ENCODE data around the gene PPP1R14B. TPM values are rescaled to one million over a fixed set of nuclear protein-coding genes. Genes with fewer than 3 reads are reported as not detected.

Gene PPP1R14B
- total and polyA plus RNA-seq, 2 of the 13 experiments (the other 11 are each of a cell fraction or from before 2014, with no cell fraction given): 110 to 148 TPM

GRCh38 chr11:64207256-64208085 lies 39.3 kb downstream of the PPP1R14B start:
- WGBS (ENCODE audit: low lambda C conversion rate): 86% methylated on average over 18 of the region's 30 CpGs
- POLR2A ChIA-PET: interaction anchor here (1.4 kb wide), 1 partner anchor 62 kb away, joined by 5 read pairs; no protein-coding TSS in a partner anchor
- Histone ChIP-seq H4K20me1 (ENCODE audit: insufficient read depth, low read length) (0 out of 2 replicates have a peak, but pooled peaks cover 2% of the 10 kb centered on the region), H3K4me1 (ENCODE audit: insufficient read depth, low read length) (peaks cover 17% of the 10 kb centered on the region), H3K27ac (ENCODE audit: extremely low read length, insufficient read depth, low read length) (no peak overlapping the region), H3K27me3 (ENCODE audit: control insufficient read depth in 1 of 2, insufficient read depth in 2 of 2, low read length in 2 of 2) (peaks cover 0 to 1% of the 10 kb centered on the region in 2 experiments; a peak in 1 of 5 replicates), H3K4me2 (ENCODE audit: low read depth, low read length) (no peak overlapping the region), H3K9ac (ENCODE audit: insufficient read depth, low read depth, low read length) (no peak overlapping the region), H3K9me3 (ENCODE audit: low read length) (no peaks in the 10 kb centered on the region), H3K4me3 (replicated peaks in 1 of 3; ENCODE audit: insufficient read depth in 1 of 3, low read depth in 2 of 3, low read length in 3 of 3) (no peak overlapping the region), H3K36me3 (replicated peaks in 1 of 2; ENCODE audit: control insufficient read depth in 1 of 2, insufficient read depth in 2 of 2, low read length in 2 of 2) (peaks cover 19% of the 10 kb centered on the region in 2 experiments; a peak in 4 of 5 replicates), H3K79me2 (ENCODE audit: insufficient read depth, low read length) (no peaks in the 10 kb centered on the region), H2AFZ (ENCODE audit: low read length) (no peak overlapping the region)
- no TSS peak for BruUV-seq (replicated peaks)
- no peak for TF ChIP-seq KLF6 (CRISPR knock-in tag; IDR thresholded peaks at IDR 0.05)
- 0 out of 4 replicates have a peak, but pooled peaks of 1 of the 2 experiments have one; percentile 2 for TF ChIP-seq POLR2A (IDR thresholded peaks at IDR 0.05; ENCODE audit: insufficient read depth in 1 of 2, low read depth in 2 of 2, low read length in 2 of 2)
- no peak for TF ChIP-seq ESRRA (CRISPR knock-in tag; IDR thresholded peaks at IDR 0.05; ENCODE audit: low read depth)
- no peak for TF ChIP-seq PRDM15 (CRISPR knock-in tag; IDR thresholded peaks at IDR 0.05)
- TF ChIP-seq ZNF30 (CRISPR knock-in tag; IDR thresholded peaks at IDR 0.05): no peak
- no peak for TF ChIP-seq ZBTB14 (CRISPR knock-in tag; IDR thresholded peaks at IDR 0.05)
- no peak for TF ChIP-seq CSRNP1 (CRISPR knock-in tag; IDR thresholded peaks at IDR 0.05)
- TF ChIP-seq ZNF230 (CRISPR knock-in tag; IDR thresholded peaks at IDR 0.05): no peak
- TF ChIP-seq ZNF180 (CRISPR knock-in tag; IDR thresholded peaks at IDR 0.05; ENCODE audit: borderline replicate concordance, low read depth): no peak
- in situ Hi-C loops (cut with HindIII; ENCODE audit: extremely low pct_ligation_motif_present, low pct_unique_long_range_greater_than_20kb): no loop called here
- intact Hi-C loops (cut with micrococcal nuclease; ENCODE audit: unreplicated experiment): no loop called here
- ATAC-seq (no peak), DNase-seq (ENCODE audit: low spot score) (no peak), FAIRE-seq (no peak)
- CTCF ChIA-PET (ENCODE audit: low intra/inter-chr PET ratio, low total read pairs): no interaction called here

All from HepG2 (cell line).